Cardiac fibroblast (primary cell): ENCODE results near the gene WDR45B.

Source experiments
- DNase-seq, 2 donors: peaks; one replicate each; pipeline versions ENCODE4 v3.0.0 to v3.0.0-alpha.2; 2010; ENCODE audit warnings: low read depth in 2 of 2
- H3K4me3 ChIP-seq, 2 donors: replicated peaks in 1 of 2; 1 replicate in 1 of 2; 2 replicates in 1 of 2; pipeline ENCODE4 v1.5.1; 2011; ENCODE audit warnings: low read depth in 2 of 2, low read length in 2 of 2, mild to moderate bottlenecking in 2 of 2, moderate library complexity in 1 of 2
- TF ChIP-seq, protein P1 (sequence below): IDR thresholded peaks from one replicate; pipeline ENCODE4 v1.5.1; 2011; ENCODE audit warnings: low read depth, mild to moderate bottlenecking, low read length, inconsistent platforms

WDR45B gene

GRCh38 chr17:82596296-82596695, 51.9 kb downstream of the WDR45B start:
- no peak for DNase-seq
- H3K4me3 ChIP-seq: no peak overlapping the region
- TF ChIP-seq, protein P1, sequence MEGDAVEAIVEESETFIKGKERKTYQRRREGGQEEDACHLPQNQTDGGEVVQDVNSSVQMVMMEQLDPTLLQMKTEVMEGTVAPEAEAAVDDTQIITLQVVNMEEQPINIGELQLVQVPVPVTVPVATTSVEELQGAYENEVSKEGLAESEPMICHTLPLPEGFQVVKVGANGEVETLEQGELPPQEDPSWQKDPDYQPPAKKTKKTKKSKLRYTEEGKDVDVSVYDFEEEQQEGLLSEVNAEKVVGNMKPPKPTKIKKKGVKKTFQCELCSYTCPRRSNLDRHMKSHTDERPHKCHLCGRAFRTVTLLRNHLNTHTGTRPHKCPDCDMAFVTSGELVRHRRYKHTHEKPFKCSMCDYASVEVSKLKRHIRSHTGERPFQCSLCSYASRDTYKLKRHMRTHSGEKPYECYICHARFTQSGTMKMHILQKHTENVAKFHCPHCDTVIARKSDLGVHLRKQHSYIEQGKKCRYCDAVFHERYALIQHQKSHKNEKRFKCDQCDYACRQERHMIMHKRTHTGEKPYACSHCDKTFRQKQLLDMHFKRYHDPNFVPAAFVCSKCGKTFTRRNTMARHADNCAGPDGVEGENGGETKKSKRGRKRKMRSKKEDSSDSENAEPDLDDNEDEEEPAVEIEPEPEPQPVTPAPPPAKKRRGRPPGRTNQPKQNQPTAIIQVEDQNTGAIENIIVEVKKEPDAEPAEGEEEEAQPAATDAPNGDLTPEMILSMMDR: no peak

- TF ChIP-seq, protein P1: no peak
- DNase-seq: no peak
- H3K4me3 ChIP-seq: no peak overlapping the region
These were observed 52.4 kb downstream of the WDR45B start for GRCh38 chr17:82595893-82596292.

DNA sequence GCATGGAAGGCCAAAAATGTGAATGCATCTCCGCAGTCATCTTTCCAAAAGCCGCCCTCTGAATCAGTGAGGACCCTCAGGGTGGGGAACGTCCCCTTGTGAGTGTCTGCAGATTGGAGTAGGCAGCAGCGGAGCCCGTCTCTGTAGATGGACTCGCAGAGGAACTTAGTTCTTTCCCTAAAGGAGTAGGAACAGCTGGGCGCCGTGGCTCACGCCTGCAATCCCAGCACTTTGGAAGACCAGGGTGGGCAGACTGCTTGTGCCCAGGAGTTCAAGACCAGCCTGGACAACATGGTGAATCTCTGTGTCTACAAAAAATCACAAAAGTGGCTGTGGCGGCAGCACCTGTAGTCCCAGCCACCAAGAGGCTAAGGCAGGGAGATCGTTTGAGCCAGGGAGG, 53.7 kb downstream of the WDR45B start:
- no peak overlapping the region for H3K4me3 ChIP-seq
- no peak for DNase-seq
- TF ChIP-seq, protein P1: no peak

DNA sequence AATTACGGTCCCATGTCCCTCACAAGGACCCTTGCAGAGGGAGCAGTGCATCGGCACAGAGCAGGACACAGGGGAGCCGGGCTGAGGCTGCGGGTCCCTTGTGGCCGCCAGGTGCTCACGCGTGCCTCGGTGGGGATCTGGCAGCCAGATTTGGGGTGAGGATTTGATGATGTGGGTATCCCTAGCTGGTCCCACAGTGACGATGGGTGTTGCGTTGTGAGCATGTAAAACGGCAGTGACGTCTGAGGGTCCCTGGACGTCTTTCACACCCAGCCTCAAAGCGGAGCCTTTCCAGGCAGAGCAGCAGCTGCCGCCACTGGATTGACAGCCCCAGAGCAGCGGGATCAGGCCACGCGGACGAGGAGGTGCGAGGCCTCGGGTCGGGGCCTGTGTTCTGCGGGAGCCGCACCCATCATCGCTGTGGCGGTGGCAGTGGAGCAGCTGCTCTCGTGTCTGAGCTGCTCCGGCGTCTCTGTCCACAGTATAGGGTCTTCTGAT, 54.6 kb downstream of the WDR45B start:
- DNase-seq: no peak
- TF ChIP-seq, protein P1: no peak
- H3K4me3 ChIP-seq: peak overlapping the region; percentile 56 to 63

- TF ChIP-seq, protein P1: no peak
- peak overlapping the region; percentile 56 to 63 for H3K4me3 ChIP-seq
- peak; percentile 73 to 87 for DNase-seq
These were observed 55.3 kb downstream of the WDR45B start for GRCh38 chr17:82592767-82593589.

GRCh38 chr17:82592289-82592766, 55.9 kb downstream of the WDR45B start:
- no peak for DNase-seq
- TF ChIP-seq, protein P1: no peak
- no peak overlapping the region for H3K4me3 ChIP-seq
